NCI-H526 treated with DMSO at 0.1 percent for 48 hours (cell line): Measurements from ENCODE around the gene ANKRD11.
"Not testable (repeated sequence)": the region's sequence is repeated elsewhere in the genome, so short reads cannot be mapped to it uniquely, and the experiment has no call there.

ENCODE experiments used
- DNase-seq: peaks from one replicate; lab custom pipeline; 2025; lab: John Stamatoyannopoulos, UW

Gene ANKRD11

DNA sequence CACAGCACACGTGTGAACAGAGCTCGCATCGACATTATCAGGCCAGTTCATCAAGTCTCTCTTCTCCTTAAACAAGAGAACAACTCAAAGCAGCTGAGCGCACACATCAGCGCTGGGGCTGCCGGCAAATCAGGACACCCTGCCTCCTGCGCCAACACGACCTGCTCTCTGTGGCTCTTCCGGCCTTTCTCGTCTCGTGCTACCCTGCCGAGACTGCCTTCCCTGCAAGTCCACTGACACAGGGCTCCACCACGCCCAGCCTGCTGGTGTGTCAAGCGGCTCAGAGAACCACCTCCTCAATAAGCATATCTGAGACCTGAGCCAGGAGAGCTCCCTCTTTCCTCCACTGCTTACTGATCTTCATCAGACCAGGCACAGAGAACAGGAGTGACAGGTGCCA, 176.0 kb downstream of the ANKRD11 start:
- DNase-seq = no peak

DNA sequence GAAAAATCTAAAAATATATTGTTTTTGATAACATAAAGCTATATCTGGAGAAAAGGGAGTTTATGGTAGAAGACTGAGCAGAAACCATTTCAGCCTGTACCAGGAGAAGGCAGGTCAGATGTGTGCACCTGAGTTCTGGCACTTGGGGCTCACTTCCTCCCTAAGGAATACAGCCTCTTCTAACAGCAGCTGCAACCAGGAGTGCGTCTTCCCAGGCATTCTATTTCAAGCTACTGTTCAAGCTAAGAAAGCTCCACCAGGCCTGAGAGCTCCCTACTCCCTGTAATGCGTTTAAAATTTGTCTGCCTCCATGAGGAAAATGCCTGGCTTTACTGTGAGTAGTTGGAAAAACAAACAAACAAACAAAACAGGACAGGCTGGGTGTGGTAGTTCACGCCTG, 176.8 kb downstream of the ANKRD11 start:
- no peak for DNase-seq

DNA sequence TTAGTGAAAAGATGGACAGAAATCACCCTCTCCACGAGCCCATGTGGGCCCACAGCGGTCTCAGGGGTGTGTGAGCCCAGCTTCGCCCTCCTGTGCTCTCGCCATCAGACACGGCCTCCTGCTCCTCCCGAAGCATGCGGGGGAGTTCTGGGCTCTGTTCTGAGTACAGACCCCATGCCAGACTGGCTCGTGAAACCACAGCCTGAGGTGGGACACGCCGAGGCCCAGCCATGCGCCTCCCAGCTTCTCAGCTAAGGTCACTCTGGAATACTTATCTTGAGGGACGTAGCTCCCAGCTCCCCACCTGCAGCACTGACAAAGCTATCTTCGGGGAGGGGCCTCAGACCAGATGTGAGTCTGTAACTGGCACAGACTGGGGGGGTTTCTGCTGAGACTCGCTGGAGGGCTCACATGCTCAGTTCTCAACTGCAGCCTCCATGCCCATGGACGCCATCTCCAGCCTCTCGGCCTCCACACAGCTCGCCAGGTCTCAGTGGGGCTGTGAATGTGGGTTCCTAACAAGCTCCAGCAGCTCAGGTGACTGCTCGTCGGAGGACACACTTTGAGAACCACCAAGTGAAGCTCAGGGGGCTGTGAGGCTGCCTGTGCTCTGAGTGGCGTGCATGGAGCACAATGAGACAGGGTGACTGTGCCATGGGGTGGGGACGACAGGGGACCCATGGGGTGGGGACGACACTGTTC, 177.6 kb downstream of the ANKRD11 start:
- no peak for DNase-seq

GRCh38 chr16:89312194-89312593, 178.2 kb downstream of the ANKRD11 start:
- no peak for DNase-seq

- no peak for DNase-seq
Observed at GRCh38 chr16:89311636-89312035, 178.7 kb downstream of the ANKRD11 start.

GRCh38 chr16:89309438-89310122, 180.8 kb downstream of the ANKRD11 start:
- no peak for DNase-seq

GRCh38 chr16:89308391-89309333, 181.7 kb downstream of the ANKRD11 start:
- DNase-seq = no peak

DNA sequence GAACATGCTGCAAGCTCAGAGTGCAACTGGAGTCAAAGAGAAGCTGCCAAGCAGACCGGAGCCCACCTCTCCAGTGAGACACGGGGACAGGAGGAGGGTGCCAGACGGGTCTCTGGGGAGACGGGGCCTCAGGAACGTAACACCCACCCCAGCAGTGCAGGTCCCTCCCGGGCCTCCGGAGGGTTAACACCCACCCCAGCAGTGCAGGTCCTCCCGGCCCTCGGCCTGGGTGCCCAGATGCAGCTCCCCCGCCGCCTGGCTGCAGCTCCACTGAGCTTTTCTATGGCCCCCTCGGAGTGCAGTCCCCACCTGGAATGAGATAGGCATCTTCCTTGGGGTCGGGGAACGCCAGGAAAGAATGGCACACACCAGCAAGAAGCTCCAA, 182.9 kb downstream of the ANKRD11 start:
- no peak for DNase-seq

GRCh38 chr16:89306457-89307420, 183.6 kb downstream of the ANKRD11 start:
- DNase-seq = not testable (repeated sequence)

- DNase-seq = no peak
Observed at GRCh38 chr16:89304941-89305705, 185.2 kb downstream of the ANKRD11 start.

DNA sequence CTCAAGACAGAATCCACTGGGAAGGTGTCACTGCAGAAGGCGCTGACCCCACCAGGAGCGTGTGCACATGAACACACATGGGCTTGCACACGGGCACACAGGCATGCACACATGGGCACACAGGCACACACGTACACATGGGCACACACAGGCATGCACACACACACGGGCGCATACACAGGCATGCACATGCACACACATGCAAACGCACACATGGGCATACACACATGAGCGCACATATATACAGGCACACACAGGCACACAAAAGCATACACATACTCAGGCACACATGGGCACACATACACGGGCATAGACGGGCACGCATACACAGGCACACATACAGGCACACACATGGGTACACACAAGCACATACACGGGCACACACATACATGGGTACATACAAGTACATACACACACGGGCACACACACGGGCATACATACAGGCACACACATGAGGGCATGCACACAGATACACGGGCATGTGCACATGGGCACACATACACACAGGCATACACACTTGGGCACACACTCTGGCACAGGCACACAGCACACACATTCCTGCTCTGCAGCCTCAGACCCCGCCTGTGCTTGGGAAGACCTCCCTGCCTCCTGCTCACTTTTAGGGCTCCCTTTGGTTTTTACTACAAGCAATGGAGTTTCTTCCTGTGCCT, 186.0 kb downstream of the ANKRD11 start:
- no peak for DNase-seq

DNA sequence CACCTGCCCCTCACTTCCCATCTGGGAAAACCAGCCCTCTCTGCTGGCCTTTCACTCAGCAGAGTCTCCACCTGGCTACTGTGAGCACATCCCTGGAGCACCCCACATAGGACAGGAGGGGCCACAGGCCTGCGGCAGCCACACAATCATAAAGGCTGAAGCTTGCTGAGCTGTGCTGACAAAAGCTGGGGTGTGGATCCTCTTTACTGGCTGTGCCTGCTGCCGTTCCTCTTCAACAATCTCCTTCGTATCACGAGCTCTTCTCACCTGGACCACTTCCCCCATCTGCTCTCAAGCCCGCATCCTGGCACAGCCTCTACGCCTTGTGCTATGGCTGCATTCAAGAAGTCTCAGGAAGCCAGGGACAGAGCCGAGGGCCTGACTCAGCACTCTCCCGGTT, 186.7 kb downstream of the ANKRD11 start:
- DNase-seq = no peak

DNA sequence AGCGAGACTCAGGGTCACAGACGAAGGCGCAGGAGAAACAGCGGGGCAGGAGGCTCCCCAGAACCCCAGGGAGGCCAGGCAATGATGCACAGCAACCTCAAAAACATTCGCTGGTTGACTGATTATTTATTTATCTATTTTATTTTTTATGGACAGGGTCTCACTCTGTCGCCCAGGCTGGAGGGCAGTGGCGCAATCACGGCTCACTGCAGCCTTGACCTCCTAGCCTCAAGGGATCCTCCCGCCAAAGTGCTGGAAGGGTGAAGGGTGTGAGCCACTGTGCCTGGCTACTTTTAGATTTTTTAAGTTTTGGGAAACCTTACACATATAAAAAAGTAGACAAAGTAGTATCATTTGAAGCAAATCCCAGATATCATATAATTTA, 189.4 kb downstream of the ANKRD11 start:
- DNase-seq = no peak

DNA sequence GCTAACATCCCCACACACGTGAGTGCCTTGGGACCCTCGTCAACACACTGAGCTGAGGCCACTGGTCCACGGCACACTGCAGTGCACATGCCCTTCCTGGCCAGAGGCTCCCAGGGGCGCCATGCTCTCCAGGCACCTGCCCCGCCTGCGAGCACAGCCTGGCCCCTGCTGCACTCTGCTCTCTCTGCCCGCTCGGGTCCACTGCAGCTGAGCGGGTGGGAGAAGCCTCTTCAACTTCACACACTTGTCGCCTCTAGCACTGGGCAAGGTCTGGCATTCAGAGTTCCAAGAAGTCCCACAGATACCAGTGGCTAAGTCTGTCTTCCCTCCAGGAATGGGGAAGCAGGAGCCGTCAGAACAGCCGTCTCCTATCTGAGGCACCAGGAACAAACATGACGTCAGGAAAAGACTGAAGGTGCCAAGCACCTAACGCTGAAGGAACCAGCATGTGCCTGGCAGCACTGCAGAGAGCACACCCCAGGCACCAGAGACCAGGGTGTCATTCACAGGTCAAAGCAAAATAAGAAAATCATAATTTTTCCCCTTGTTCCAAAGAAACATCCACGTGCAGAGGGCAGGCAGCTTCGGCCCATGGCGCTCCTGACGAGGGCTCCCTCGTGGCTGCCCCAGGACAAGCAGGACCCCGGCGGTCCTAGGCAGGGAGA, 189.9 kb downstream of the ANKRD11 start:
- no peak for DNase-seq

DNA sequence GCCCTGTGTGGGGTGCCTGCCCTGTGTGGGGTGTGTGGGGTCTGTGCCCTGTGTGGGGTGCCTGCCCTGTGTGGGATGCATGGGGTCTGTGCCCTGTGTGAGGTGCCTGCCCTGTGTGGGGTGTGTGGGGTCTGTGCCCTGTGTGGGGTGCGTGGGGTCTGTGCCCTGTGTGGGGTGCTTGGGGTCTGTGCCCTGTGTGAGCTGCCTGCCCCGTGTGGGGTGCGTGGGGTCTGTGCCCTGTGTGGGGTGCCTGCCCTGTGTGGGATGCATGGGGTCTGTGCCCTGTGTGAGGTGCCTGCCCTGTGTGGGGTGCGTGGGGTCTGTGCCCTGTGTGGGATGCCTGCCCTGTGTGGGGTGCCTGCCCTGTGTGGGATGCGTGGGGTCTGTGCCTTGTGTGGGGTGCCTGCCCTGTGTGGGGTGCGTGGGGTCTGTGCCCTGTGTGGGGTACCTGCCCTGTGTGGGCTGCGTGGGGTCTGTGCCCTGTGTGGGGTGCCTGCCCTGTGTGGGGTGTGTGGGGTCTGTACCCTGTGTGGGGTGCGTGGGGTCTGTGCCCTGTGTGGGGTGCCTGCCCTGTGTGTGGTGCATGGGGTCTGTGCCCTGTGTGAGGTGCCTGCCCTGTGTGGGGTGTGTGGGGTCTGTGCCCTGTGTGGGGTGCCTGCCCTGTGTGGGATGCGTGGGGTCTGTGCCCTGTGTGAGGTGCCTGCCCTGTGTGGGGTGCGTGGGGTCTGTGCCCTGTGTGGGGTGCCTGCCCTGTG, 190.8 kb downstream of the ANKRD11 start:
- not testable (repeated sequence) for DNase-seq

- DNase-seq = no peak
Observed at GRCh38 chr16:89298623-89299225, 191.6 kb downstream of the ANKRD11 start.

DNA sequence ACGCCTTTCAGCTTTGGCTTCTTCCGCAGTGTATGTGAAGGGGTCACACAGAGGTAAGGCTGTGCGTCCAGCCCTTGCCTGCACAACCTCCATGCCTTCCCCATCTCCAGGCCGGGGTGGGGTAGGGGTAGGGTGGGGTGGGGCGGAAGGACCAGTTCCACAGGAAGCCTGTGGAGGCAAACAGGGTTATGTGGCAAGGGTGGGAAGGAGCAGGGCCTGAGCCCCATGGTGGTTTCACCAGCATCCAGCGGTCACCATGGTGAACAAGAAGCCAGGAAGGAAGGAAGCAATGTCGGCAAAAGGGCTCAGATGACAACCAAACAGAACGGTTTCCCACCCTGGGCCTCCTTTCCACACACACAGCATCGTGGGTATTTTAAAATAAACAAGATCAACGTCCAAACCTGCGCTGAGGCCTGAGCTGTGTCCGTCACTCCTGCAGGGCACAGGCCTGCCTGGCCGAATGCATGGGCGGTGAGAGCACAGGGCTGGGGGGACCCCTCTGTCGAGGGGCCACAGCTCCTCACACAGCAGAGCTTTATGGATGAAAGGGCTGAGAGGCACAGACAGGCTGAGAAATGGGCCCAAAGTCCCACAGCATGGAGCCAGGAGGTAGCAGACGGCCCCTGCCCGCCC, 192.3 kb downstream of the ANKRD11 start:
- no peak for DNase-seq
